GM21529 (cell line): ENCODE results near the gene EDARADD.
"Not testable (repeated sequence)": the region's sequence is repeated elsewhere in the genome, so short reads cannot be mapped to it uniquely, and the experiment has no call there.

Source experiments
- ATAC-seq: cut with Tn5 transposase; IDR thresholded peaks from one replicate; pipeline ENCODE4 v1.9.1; 2021; ENCODE audit not compliant: unreplicated experiment

The EDARADD gene

DNA sequence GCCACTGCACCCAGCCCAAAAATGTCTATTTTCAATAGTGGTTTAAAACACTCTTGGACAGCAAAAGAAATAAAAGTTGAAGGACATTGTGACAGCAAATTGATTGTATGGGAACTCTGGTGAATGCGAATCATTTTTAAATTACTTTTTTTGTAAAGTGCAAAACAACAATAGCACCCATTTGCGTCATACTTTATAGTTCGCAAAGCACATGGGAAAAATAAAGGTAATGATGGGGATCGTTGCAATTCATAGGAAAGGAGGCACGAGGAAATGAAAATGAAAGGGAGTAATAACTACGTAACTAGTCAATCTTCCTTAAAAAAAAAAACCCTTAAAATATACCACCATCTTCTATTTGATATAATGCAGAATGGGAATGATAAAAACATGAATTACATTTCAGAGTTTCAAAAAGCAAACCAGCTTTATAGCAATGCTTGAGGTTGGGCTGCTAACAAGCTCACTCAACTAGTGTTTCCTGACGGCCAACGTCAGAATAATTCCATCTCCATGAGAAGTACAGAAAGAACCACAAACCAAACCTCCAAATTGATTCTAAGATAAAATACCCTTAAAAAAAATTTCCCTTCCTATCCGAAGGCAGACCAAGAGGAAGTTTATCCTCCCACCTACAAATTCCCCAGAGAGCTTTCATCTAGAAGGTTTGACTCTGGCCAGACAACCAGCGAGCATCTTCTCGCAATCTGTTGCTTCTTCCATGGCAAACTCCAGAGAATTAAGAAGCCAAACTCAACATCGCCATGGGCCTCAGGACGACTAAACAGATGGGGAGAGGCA, at the start of gene EDARADD:
EDARADD (plus strand) TSS at position 606 of the 801 bp plus-strand sequence; CDS start at position 765, 159 bp downstream.
- ATAC-seq: no peak

DNA sequence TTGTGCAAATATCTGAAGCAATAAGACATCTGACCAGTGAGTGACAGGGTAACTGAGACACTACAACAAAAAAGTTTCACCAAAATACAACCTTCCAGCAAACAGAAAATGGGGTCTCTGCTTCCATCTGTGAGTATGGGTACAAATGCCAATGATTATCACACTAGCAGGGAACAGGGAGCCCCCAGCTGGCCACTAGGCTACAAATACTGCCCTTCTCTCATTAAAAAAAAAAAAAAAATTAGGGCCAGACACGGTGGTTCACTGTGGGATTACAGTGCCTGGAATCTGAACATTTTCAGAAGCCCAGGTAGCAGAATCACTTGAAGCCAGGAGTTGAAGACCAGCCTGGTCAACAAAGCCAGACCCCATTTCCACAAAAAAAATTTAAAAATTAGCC, 48.4 kb upstream of the EDARADD start:
- ATAC-seq: no peak

DNA sequence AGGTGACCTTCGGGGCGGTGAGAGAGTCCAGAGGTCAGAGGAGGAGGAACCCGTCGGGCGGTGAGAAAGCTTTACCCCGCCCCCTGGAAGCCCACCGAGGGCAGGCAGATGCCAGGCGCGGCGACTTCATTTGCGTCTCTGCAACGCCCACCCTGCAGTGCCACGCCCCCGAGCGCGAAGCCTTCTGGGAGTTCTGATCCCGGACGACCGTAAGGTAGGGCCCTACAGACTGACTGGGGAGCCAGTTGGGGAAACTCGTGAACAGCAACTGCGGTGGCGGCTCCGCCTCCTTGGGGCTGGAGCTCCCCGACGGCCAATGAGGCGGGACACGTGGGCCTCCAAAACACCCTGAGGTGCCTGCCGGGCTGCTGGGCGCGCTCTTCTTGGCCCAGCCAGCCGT, 46.0 kb upstream of the EDARADD start:
- ATAC-seq: no peak

- no peak for ATAC-seq
These were observed 43.8 kb upstream of the EDARADD start for GRCh38 chr1:236350308-236350707.

DNA sequence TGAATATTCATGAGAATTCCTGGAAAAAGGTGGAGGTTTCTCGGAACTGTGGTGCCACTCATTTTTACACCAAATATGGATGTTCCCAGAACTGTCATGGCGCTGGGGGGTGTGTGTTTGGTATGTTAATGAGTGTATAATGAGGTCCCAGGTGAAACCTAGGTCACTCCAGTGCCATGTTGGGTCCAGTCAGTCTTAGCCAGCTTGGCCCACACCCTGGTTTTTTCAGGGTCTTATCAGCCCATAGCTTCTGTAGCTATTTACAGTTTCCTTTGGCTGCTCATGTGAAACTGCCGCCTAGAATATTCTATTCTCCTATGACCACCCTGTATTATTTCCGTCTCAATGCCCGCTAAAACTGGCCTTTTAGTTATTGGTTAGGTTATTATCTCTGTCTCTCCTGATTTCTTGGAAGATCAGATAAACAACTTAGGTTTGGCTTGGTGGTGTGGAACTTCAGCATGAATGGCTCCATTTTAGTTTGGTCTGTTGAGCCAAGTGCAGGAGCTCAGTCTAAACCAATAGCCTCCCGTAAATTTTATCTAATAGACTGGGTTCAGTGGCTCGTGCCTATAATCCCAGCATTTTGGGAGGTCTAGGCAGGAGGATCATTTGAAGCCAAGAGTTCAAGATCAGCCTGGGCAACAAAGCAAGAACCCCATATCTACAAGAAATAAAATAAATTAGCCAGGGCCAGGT, 42.1 kb upstream of the EDARADD start:
- ATAC-seq: no peak

GRCh38 chr1:236352747-236353146, 41.3 kb upstream of the EDARADD start:
- ATAC-seq: not testable (repeated sequence)

- no peak for ATAC-seq
These were observed 40.3 kb upstream of the EDARADD start for GRCh38 chr1:236353813-236354212.

- ATAC-seq: no peak
These were observed 39.5 kb upstream of the EDARADD start for GRCh38 chr1:236354330-236355147.

GRCh38 chr1:236356141-236356540, 37.9 kb upstream of the EDARADD start:
- no peak for ATAC-seq

DNA sequence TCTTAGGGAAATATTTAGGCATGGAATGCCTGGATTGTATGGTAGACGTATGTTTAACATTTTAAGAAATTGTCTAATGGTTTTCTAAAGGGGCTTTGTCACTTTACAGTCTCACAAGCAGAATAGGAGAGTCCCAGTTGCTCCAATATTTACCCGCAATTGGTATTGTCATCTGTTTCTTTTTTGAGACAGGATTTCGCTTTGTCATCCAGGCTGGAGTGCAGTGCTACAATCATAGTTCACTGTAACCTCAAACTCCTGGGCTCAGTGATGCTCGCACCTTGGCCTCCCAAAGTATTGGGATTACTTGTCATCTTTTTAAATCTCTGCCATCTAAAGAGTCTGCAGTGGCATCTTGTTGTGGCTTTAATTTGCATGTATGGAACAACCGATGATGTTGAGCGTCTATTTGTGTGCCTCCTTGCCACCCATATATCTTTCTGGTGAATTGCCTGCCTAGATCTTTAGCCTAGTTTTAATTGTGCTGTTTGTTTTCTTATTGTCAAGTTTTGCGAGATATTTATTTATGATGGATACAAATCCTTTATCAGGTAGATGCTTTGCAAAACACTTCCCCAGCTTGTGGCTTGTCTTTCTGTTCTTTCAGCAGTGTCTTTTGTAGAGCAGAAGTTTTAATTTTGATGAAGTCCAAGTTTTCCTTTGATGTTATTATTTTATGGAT, 32.0 kb upstream of the EDARADD start:
- ATAC-seq: no peak

DNA sequence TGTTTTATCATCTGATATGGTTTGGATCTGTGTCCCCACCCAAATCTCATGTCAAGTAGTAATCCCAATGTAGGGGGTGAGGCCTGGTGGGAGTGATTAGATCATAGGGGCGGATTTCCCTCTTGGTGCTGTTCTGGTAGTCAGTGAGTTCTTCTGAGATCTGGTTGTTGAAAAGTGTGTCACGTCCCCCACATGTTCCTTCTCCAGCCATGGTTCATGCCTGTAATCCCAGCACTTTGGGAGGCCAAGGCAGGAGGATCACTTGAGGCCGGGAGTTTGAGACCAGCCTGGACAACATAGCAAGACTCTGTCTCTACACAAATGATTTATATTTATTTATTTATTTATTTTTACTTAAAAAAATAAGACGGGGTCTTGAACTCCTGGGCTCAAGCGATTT, 30.8 kb upstream of the EDARADD start:
- ATAC-seq: no peak

DNA sequence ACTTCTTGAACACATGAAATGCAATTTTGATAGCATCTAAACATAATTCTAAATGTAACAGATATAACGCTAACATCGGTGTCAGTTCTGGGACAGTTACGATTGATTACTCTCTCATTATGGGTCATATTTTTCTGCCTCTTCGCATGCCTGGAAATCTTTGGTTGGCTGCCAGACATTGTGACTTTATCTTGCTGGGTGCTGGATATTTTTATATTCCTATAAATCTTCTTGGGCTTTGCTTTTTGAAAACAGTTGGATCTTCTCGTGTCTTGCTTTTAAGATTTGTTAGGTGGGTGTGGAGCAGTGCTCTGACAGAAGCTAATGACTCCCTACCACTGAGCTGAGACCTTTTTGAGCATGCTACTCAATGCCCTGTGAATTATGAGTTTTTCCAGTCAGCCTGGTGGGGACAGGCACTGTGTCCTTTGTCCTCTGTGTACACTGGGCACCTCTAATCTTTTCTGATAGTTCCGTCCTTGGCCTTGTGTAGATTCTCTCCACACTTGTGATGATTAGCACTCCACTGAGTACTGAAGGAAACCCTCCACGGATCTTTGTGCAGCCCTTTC, 28.0 kb upstream of the EDARADD start:
- ATAC-seq: no peak

- ATAC-seq: not testable (repeated sequence)
These were observed 27.4 kb upstream of the EDARADD start for GRCh38 chr1:236366681-236367080.

GRCh38 chr1:236370420-236370819, 23.7 kb upstream of the EDARADD start:
- no peak for ATAC-seq

GRCh38 chr1:236371083-236371482, 23.0 kb upstream of the EDARADD start:
- ATAC-seq: no peak

GRCh38 chr1:236377832-236378535, 16.1 kb upstream of the EDARADD start:
- peak; percentile 52 for ATAC-seq

DNA sequence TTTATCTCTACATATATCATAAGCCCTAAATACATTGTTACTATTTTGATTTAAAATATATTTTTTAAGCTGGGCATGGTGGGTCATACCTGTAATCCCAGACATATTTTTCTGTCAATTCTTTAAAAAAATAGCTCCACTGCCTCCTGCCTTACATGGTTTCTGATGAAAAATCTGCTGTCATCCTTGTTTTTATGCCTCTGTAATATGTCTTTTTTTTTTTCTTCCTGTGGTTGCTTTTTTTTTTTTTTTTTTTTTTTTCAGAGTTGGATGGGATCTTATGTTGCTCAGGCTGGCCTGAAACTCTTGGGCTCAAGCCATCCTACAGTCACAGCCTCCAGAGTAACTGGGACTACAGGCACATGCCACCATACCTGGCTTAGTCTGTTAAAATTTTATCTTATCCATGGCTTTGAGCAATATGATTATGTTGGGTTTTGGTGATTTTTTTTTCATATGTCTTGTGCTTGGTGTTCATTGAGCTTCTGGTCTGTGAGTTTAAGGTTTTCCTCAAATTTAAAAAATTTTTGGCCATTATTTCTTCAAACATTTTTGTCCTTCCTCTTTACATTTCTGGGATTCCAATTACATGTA, 12.4 kb upstream of the EDARADD start:
- ATAC-seq: no peak

- ATAC-seq: no peak
These were observed 5.8 kb upstream of the EDARADD start for GRCh38 chr1:236388332-236388731.

DNA sequence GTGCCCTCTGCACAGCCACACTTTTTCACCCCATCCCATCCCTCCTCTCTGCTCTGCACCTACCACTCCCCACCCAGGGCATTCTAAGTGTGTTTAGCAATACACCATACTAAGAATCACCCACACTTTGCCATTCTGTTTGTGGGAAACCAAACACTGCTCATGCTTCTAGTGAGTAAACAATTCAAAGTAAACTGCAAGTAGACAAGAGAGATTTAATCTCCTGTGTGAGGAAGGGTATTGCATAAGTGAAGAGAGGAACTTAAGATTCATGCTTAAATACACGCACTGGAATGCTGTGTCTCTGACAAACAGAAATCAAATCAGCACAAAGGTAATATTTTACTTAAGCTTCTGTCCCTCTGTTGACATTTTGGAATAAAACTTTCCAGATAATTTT, 4.8 kb upstream of the EDARADD start:
- no peak for ATAC-seq

DNA sequence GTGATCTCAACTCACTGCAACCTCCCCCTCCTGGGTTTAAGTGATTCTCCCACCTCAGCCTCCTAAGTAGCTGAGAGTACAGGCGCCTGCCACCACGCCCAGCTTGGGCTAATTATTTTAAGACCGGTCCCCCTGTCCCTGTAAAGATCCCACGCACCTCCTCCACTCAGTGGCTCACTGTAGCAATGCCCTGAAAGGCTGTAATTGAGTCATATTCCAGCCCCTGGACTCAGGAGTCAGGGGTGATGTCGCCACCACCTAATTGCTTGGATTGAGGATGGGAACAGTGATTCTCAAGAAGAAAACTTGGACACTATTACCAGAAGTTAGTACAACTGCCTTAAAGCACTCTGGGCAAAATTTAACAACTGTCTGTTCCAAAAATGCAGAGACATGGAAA, 3.1 kb upstream of the EDARADD start:
- ATAC-seq: no peak
